GM08714 (cell line): Measurements from ENCODE around the gene WASHC3.

Source experiments
- H3K4me3 ChIP-seq: fragments of 200-500 bp; sonication (Bioruptor generic); 2 replicates; pipeline ENCODE4 v1.5.1; 2014; ENCODE audit warnings: mild to moderate bottlenecking, low read length, inconsistent platforms
- ZNF274 ChIP-seq: IDR thresholded peaks from 2 replicates; pipeline ENCODE4 v1.6.1; 2012; ENCODE audit warnings: mild to moderate bottlenecking, low read depth, low read length

The WASHC3 gene

DNA sequence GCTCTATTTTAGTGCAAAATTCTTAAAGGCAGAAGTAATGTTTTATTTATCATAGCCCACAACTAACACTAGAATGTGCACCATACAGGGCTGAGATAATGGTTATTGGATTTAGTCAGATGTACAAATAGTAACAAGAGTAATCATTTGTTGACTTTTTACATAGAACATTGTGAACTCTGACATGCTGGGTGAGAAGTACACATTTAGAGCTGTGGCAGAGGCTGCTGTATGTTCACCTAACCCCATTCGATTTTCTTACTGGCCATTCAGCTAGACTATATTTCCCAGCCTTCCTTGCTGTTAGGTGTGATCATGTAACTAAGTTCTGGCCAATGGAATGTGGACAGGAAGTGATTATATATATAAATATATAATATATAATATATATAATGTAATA lies 95.3 kb downstream of the WASHC3 start:
- no peak overlapping the region for H3K4me3 ChIP-seq
- no peak for TF ChIP-seq ZNF274

DNA sequence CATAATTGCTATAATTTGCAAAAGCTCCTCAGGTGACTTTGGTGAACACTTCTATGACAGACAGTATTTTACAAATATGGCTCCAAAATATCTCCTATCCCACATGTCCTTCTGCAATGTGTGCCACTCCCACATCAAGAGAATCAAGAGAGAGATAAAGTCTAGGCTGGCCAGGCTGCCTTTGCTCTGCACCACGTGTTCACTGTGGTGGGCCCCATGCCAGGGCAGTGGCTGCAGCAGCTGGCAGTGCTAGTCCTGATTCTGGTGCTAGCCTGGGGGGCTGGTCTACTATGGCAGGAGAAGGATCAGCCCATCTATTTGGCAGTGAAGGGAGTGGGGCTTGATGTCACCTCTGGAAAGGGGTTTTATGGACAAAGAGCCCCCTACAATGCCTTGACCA lies 98.1 kb downstream of the WASHC3 start:
- no peak for TF ChIP-seq ZNF274
- H3K4me3 ChIP-seq = no peak overlapping the region
